IMR-90 (cell line): ENCODE results near the gene MAT2A. TPM values are rescaled to one million over a fixed set of nuclear protein-coding genes. Genes with fewer than 3 reads are reported as not detected.

Source experiments
- ATAC-seq: fragments of 200-7000 bp; cut with Tn5 transposase; 2 replicates; pipeline ENCODE4 v1.9.1; 2020; ENCODE audit warnings: low read depth, mild to moderate bottlenecking, moderate library complexity
- BruUV-seq: library from RNA; stranded (reverse); fragments of 400-500 nt; replicated peaks from 2 replicates; lab custom pipeline; 2021; lab: Mats Ljungman, UMichigan
- CTCF ChIA-PET: fragments of 300-600 bp; formaldehyde crosslinking; extraction: SDS; loops from one replicate; lab custom pipeline; 2021; ENCODE audit warnings: antibody characterized with exemption; lab: Yijun Ruan, JAX
- POLR2A ChIA-PET: fragments of 300-600 bp; sonication (Branson Sonifier 250); formaldehyde crosslinking; loops from one replicate; lab custom pipeline; 2022; ENCODE audit warnings: antibody characterized with exemption; ENCODE audit not compliant: unreplicated experiment; lab: Charles Lee
- DNase-seq: peaks from one replicate; pipeline ENCODE4 v3.0.0; 2013
- H2AFZ ChIP-seq: replicated peaks from 2 replicates; pipeline ENCODE3; 2013; ENCODE audit warnings: low read length, mild to moderate bottlenecking; ENCODE audit not compliant: poor library complexity
- H2AK5ac ChIP-seq: 2 replicates; pipeline ENCODE4 v1.6.1; 2013; ENCODE audit warnings: low read depth, low read length, inconsistent platforms
- H2AK9ac ChIP-seq: replicated peaks from 2 replicates; pipeline ENCODE3; 2013; ENCODE audit warnings: mild to moderate bottlenecking, low read depth, low read length, moderate library complexity; ENCODE audit not compliant: poor library complexity
- H2BK120ac ChIP-seq: 2 replicates; pipeline ENCODE4 v1.6.1; 2013; ENCODE audit warnings: low read depth, low read length, inconsistent platforms
- H2BK15ac ChIP-seq: 3 replicates; pipeline ENCODE4 v1.6.1; 2013; ENCODE audit warnings: low read depth, low read length, inconsistent platforms
- H2BK20ac ChIP-seq: 2 replicates; pipeline ENCODE4 v1.6.1; 2013; ENCODE audit warnings: low read depth, mild to moderate bottlenecking, inconsistent platforms, low read length, moderate library complexity
- H2BK5ac ChIP-seq: 2 replicates; pipeline ENCODE4 v1.6.1; 2013; ENCODE audit warnings: mild to moderate bottlenecking, low read depth, low read length, inconsistent platforms; ENCODE audit not compliant: poor library complexity, severe bottlenecking
- H3K14ac ChIP-seq: replicated peaks from 2 replicates; pipeline ENCODE4 v1.6.1; 2013; ENCODE audit warnings: low read depth, low read length, inconsistent platforms
- H3K18ac ChIP-seq: 2 replicates; pipeline ENCODE4 v1.6.1; 2013; ENCODE audit warnings: low read depth, low read length, control low read depth
- H3K23ac ChIP-seq: 2 replicates; pipeline ENCODE4 v1.6.1; 2013; ENCODE audit warnings: low read depth, low read length, inconsistent platforms
- H3K27ac ChIP-seq: 2 replicates; pipeline ENCODE4 v1.5.1; 2013; ENCODE audit warnings: mild to moderate bottlenecking, control low read depth, low read length; ENCODE audit not compliant: insufficient read depth
- H3K27me3 ChIP-seq: 2 replicates; pipeline ENCODE4 v1.6.1; 2013; ENCODE audit warnings: low read length; ENCODE audit not compliant: control insufficient read depth, insufficient read depth
- H3K36me3 ChIP-seq: 2 replicates; pipeline ENCODE4 v1.6.1; 2013; ENCODE audit warnings: low read length, mixed read lengths; ENCODE audit not compliant: control insufficient read depth, insufficient read depth
- H3K4ac ChIP-seq: 2 replicates; pipeline ENCODE4 v1.6.1; 2013; ENCODE audit warnings: low read depth, low read length, inconsistent platforms
- H3K4me1 ChIP-seq: 2 replicates; pipeline ENCODE4 v1.6.1; 2013; ENCODE audit warnings: low read length, mixed read lengths; ENCODE audit not compliant: control insufficient read depth, insufficient read depth
- H3K4me2 ChIP-seq: 2 replicates; pipeline ENCODE4 v1.6.1; 2013; ENCODE audit warnings: low read depth, mild to moderate bottlenecking, control low read depth, low read length, moderate library complexity
- H3K4me3 ChIP-seq: 2 replicates; pipeline ENCODE4 v1.5.1; 2013; ENCODE audit warnings: low read depth, mild to moderate bottlenecking, control low read depth, low read length, moderate library complexity; ENCODE audit not compliant: insufficient read depth
- H3K56ac ChIP-seq: 2 replicates; pipeline ENCODE4 v1.6.1; 2013; ENCODE audit warnings: low read length, inconsistent platforms; ENCODE audit not compliant: insufficient read depth; ENCODE audit errors: extremely low read depth
- H3K79me1 ChIP-seq, 2 experiments: 2 replicates each; pipeline ENCODE4 v1.6.1; 2013; ENCODE audit warnings: low read length in 2 of 2, inconsistent platforms in 1 of 2, low read depth in 1 of 2
- H3K9ac ChIP-seq: 2 replicates; pipeline ENCODE4 v1.6.1; 2013; ENCODE audit warnings: low read depth, low read length, control low read depth
- H3K9me1 ChIP-seq: 2 replicates; pipeline ENCODE4 v1.6.1; 2013; ENCODE audit warnings: low read length, inconsistent platforms; ENCODE audit not compliant: insufficient read depth
- H3K9me3 ChIP-seq: 2 replicates; pipeline ENCODE4 v1.6.1; 2013; ENCODE audit warnings: low read length; ENCODE audit not compliant: control insufficient read depth, insufficient read depth
- H4K20me1 ChIP-seq: 2 replicates; pipeline ENCODE4 v1.6.1; 2013; ENCODE audit warnings: low read length, inconsistent platforms; ENCODE audit not compliant: insufficient read depth
- H4K5ac ChIP-seq: 2 replicates; pipeline ENCODE4 v1.6.1; 2013; ENCODE audit warnings: mild to moderate bottlenecking, low read depth, low read length, control low read depth
- H4K8ac ChIP-seq, 2 experiments: 2 replicates each; pipeline ENCODE4 v1.6.1; 2013; ENCODE audit warnings: low read depth in 2 of 2, low read length in 2 of 2, control low read depth in 1 of 2, inconsistent platforms in 1 of 2
- H4K91ac ChIP-seq: 2 replicates; pipeline ENCODE4 v1.6.1; 2013; ENCODE audit warnings: low read depth, low read length, inconsistent platforms; ENCODE audit not compliant: insufficient read depth
- CEBPB ChIP-seq: IDR thresholded peaks from 2 replicates; pipeline ENCODE4 v1.6.1; 2012; ENCODE audit warnings: low read depth, low read length, improper control_type of control experiment
- CTCF ChIP-seq: conservative IDR thresholded peaks from 2 replicates; pipeline ENCODE4 v1.5.1; 2012; ENCODE audit warnings: mild to moderate bottlenecking, low read depth, low read length, improper control_type of control experiment
- FOS ChIP-seq: fragments of 150-350 bp; IDR thresholded peaks from 2 replicates; pipeline ENCODE4 v1.6.1; 2016; ENCODE audit warnings: low read depth, low read length
- MAFK ChIP-seq: IDR thresholded peaks from 2 replicates; pipeline ENCODE4 v1.6.1; 2012; ENCODE audit warnings: low read depth, low read length, improper control_type of control experiment
- MXI1 ChIP-seq: IDR thresholded peaks from 2 replicates; pipeline ENCODE4 v1.6.1; 2012; ENCODE audit warnings: low read depth, mild to moderate bottlenecking, low read length, moderate library complexity, borderline replicate concordance
- RFX5 ChIP-seq: IDR thresholded peaks from 2 replicates; pipeline ENCODE4 v1.8.0; 2012; ENCODE audit warnings: low read depth, mild to moderate bottlenecking, low read length, moderate library complexity
- SMC3 ChIP-seq: fragments of 150-350 bp; IDR thresholded peaks from 2 replicates; pipeline ENCODE4 v1.6.1; 2016; ENCODE audit warnings: low read depth, mild to moderate bottlenecking, antibody characterized with exemption, low read length, moderate library complexity
- USF2 ChIP-seq: fragments of 150-350 bp; IDR thresholded peaks from 2 replicates; pipeline ENCODE4 v1.6.1; 2017; ENCODE audit warnings: mild to moderate bottlenecking, antibody characterized with exemption, low read length, low read depth
- WGBS, 2 experiments: methylation state at CpG; one replicate each; pipeline versions ENCODE4 v1.1.5 to v1.1.7; 2013; ENCODE audit warnings: missing lambda C conversion rate in 2 of 2; ENCODE audit not compliant: insufficient read length in 1 of 2; ENCODE audit errors: extremely low coverage in 2 of 2; 5-methylcytosine and 5-hydroxymethylcytosine counted together
- dilution Hi-C: fragments of 300-500 bp; cut with HindIII; formaldehyde crosslinking; loops from one replicate; pipeline ENCODE4 v1.14.3; 2018; ENCODE audit warnings: low sequenced_read_pairs; ENCODE audit not compliant: unreplicated experiment
- in situ Hi-C: fragments of 300-500 bp; cut with MboI; formaldehyde crosslinking; loops from 3 replicates; pipeline ENCODE4 v1.14.3; 2019; ENCODE audit warnings: low sequenced_read_pairs, inconsistent platforms, mixed read lengths
- intact Hi-C: fragments of 100-400 bp; cut with micrococcal nuclease; formaldehyde crosslinking; loops from 2 replicates; pipeline ENCODE4 v1.10.0; 2022
- polyA plus RNA-seq, 3 experiments: library from polyadenylated mRNA; depleted of rRNA; stranded (reverse); fragments of >200 nt; gene quantifications; 2 replicates each; pipeline ENCODE4 v1.2.3, GENCODE V29; 2012; ENCODE audit warnings: low replicate concordance in 1 of 3
- total RNA-seq: library from RNA; depleted of rRNA; stranded (reverse); fragments of >200 nt; gene quantifications from 2 replicates; pipeline ENCODE4 v1.2.3, GENCODE V29; 2012

The MAT2A gene
- total and polyA plus RNA-seq, 2 of the 4 experiments (the other 2 are of a cell fraction): 94.1 to 223 TPM

- no peak for ATAC-seq
- no CpG with 5 or more reads among the region's 6 CpGs for WGBS, 2 experiments
- Histone ChIP-seq H2BK20ac (no peak overlapping the region), H3K4me1 (peaks cover 18% of the 10 kb centered on the region), H4K8ac (no peak overlapping the region), H3K18ac (no peak overlapping the region), H3K27ac (no peak overlapping the region), H2BK15ac (no peak overlapping the region), H3K36me3 (peaks cover 46% of the 10 kb centered on the region), H3K23ac (no peak overlapping the region), H2BK120ac (no peak overlapping the region), H2BK5ac (no peak overlapping the region), H3K79me1 (peaks cover 13 to 50% of the 10 kb centered on the region in 2 experiments; a peak in 3 of 4 replicates), H3K4ac (no peak overlapping the region), H3K4me3 (no peak overlapping the region), H3K9me1 (peaks cover 9% of the 10 kb centered on the region; the same call in 1 of the 2 replicates), H2AK9ac (no peak overlapping the region), H3K14ac (no peak overlapping the region), H4K91ac (no peak overlapping the region), H3K27me3 (no peaks in the 10 kb centered on the region), H3K9me3 (no peaks in the 10 kb centered on the region), H3K4me2 (no peak overlapping the region), H4K20me1 (no peaks in the 10 kb centered on the region), H2AK5ac (no peak overlapping the region), H4K5ac (no peak overlapping the region), H3K56ac (no peak overlapping the region), H3K9ac (no peak overlapping the region), H2AFZ (no peak overlapping the region)
- no TSS peak for BruUV-seq
- TF ChIP-seq USF2 (no peak), MXI1 (no peak), SMC3 (no peak), RFX5 (no peak), CTCF (no peak), FOS (no peak), CEBPB (no peak), MAFK (no peak)
- dilution Hi-C loops: no loop called here
- ChIA-PET POLR2A (interaction anchor here (5.1 kb wide), 1 partner anchor 13 kb away, joined by 42 read pairs; the partner anchor contains the start of gene MAT2A), CTCF (interaction anchor here (6.8 kb wide), 1 partner anchor 133 kb away, joined by 46 read pairs; the partner anchor contains the start of gene SH2D6)
- intact Hi-C loops: loop anchor here (5.0 kb wide), 1 partner anchor 226 kb away; the partner anchor contains the start of gene TGOLN2
- no peak for DNase-seq
- in situ Hi-C loops: loop anchor here (5.0 to 10.0 kb wide), 2 partner anchors 131 to 488 kb away; no protein-coding TSS in a partner anchor
These were observed 14.2 kb downstream of the MAT2A start for GRCh38 chr2:85553184-85553583.
